ENCODE measurements around the gene PROC. TPM values are rescaled to one million over a fixed set of nuclear protein-coding genes. Genes with fewer than 3 reads are reported as not detected.
"Not testable (repeated sequence)": the region's sequence is repeated elsewhere in the genome, so short reads cannot be mapped to it uniquely, and the experiment has no call there.

Gene PROC
- total RNA-seq, 1 experiment from 2014 or later = 0.59 TPM

DNA sequence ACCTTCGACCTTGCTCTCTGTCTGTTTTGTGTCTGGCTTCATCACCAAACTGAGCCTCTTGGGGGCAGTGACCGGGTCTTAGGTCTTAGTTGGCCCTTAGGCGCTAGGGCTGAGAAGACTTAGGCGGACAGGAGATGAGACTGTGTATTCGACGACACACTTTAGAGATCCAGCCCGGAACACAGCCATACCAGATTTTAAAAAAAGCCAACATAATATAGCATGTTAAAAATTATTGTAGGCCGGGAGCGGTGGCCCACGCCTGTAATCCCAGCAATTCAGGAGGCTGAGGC lies 9.5 kb upstream of the PROC start:
- Mint-ChIP-seq H3K27ac (ENCODE audit: unreplicated experiment) (peak overlapping the region; percentile 69), H3K27me3 (ENCODE audit: unreplicated experiment) (no peaks in the 10 kb centered on the region), H3K36me3 (ENCODE audit: insufficient read depth, unreplicated experiment) (peaks cover 19% of the 10 kb centered on the region), H3K4me3 (ENCODE audit: low read depth, unreplicated experiment) (peak overlapping the region; percentile 69), H3K4me1 (ENCODE audit: low read depth, unreplicated experiment) (peaks cover 35% of the 10 kb centered on the region), H3K9me3 (ENCODE audit: low read depth, unreplicated experiment) (no peaks in the 10 kb centered on the region)
- intact Hi-C loops (cut with micrococcal nuclease; ENCODE audit: unreplicated experiment) = no loop called here
- TF ChIP-seq, protein P1, sequence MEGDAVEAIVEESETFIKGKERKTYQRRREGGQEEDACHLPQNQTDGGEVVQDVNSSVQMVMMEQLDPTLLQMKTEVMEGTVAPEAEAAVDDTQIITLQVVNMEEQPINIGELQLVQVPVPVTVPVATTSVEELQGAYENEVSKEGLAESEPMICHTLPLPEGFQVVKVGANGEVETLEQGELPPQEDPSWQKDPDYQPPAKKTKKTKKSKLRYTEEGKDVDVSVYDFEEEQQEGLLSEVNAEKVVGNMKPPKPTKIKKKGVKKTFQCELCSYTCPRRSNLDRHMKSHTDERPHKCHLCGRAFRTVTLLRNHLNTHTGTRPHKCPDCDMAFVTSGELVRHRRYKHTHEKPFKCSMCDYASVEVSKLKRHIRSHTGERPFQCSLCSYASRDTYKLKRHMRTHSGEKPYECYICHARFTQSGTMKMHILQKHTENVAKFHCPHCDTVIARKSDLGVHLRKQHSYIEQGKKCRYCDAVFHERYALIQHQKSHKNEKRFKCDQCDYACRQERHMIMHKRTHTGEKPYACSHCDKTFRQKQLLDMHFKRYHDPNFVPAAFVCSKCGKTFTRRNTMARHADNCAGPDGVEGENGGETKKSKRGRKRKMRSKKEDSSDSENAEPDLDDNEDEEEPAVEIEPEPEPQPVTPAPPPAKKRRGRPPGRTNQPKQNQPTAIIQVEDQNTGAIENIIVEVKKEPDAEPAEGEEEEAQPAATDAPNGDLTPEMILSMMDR (IDR thresholded peaks at IDR 0.05; ENCODE audit: unreplicated experiment) = no peak
- no TSS peak for BruUV-seq (replicated peaks)
- no peak for DNase-seq
- CTCF ChIA-PET = interaction anchor here (1.1 to 1.4 kb wide), 3 partner anchors 14 to 132 kb away, joined by 3 read pairs; no protein-coding TSS in a partner anchor

DNA sequence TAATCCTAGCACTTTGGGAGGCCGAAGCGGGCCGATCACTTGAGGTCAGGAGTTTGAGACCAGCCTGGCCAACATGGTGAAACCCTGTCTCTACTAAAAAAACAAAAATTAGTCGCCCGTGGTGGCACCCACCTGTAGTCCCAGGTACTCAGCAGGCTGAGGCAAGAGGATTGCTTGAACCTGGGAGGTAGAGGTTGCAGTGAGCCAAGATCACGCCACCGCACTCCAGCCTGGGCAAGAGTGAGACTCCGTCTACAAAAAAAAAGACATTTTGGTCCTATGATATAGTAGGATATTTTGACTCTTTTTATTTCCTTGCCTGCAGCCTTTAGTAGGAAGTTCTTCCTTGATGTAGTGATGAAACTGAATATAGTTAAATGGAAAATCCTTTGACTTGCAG lies 8.5 kb upstream of the PROC start:
- DNase-seq; intact Hi-C loops (cut with micrococcal nuclease; ENCODE audit: unreplicated experiment); CTCF ChIA-PET; H3K9me3 Mint-ChIP-seq (ENCODE audit: low read depth, unreplicated experiment); BruUV-seq (replicated peaks); H3K4me3 Mint-ChIP-seq (ENCODE audit: low read depth, unreplicated experiment); H3K27ac Mint-ChIP-seq (ENCODE audit: unreplicated experiment); H3K27me3 Mint-ChIP-seq (ENCODE audit: unreplicated experiment): not testable (repeated sequence)
- Mint-ChIP-seq H3K4me1 (ENCODE audit: low read depth, unreplicated experiment) (peaks cover 42% of the 10 kb centered on the region), H3K36me3 (ENCODE audit: insufficient read depth, unreplicated experiment) (peaks cover 19% of the 10 kb centered on the region)

DNA sequence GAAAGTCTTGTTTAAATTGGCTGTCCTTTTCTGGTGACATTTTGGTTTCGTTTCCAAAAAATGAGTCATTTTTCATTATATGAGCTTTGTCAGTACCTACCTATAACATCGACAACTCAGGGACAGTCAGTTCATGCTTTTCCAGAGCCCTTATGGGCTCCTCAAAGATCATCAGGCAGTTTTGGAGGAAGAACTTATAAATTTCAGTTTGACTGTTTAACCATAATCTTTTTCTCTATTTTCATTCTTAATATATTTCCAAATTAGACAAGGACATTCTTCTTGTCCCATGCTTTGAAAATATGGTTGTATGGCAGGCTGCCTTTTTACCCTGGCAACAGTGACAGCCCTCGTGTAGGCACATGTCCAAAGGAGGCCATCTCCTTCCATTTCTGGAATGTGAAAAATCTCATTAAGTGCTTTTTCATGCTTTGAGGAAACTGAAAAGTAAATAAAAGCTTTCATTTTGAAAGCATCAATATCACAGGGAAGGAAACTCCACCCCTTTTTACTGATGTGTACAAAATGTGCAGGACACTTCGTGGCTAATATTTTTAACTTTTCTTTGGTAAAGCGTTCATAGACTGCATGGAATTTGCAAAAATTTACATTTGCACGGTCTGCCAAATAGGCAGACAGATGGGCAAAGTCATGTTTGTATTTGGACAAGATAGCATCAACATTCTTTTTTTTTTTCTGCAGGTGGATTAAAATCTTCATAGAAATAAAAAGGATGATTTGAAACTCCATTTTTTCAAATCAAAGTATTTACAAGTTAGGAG lies 7.2 kb upstream of the PROC start:
- no TSS peak for BruUV-seq (replicated peaks)
- Mint-ChIP-seq H3K4me1 (ENCODE audit: low read depth, unreplicated experiment) (peaks cover 48% of the 10 kb centered on the region), H3K4me3 (ENCODE audit: low read depth, unreplicated experiment) (no peak overlapping the region), H3K27me3 (ENCODE audit: unreplicated experiment) (no peaks in the 10 kb centered on the region), H3K36me3 (ENCODE audit: insufficient read depth, unreplicated experiment) (peaks cover 24% of the 10 kb centered on the region), H3K27ac (ENCODE audit: unreplicated experiment) (peak overlapping the region; percentile 33), H3K9me3 (ENCODE audit: low read depth, unreplicated experiment) (no peaks in the 10 kb centered on the region)
- no peak for DNase-seq
- intact Hi-C loops (cut with micrococcal nuclease; ENCODE audit: unreplicated experiment) = no loop called here
- TF ChIP-seq, protein P1 (IDR thresholded peaks at IDR 0.05; ENCODE audit: unreplicated experiment) = no peak
- CTCF ChIA-PET = interaction anchor here (0.5 to 1.5 kb wide), 6 partner anchors 10 to 227 kb away, joined by 3 to 7 read pairs (median 4); no protein-coding TSS in a partner anchor

DNA sequence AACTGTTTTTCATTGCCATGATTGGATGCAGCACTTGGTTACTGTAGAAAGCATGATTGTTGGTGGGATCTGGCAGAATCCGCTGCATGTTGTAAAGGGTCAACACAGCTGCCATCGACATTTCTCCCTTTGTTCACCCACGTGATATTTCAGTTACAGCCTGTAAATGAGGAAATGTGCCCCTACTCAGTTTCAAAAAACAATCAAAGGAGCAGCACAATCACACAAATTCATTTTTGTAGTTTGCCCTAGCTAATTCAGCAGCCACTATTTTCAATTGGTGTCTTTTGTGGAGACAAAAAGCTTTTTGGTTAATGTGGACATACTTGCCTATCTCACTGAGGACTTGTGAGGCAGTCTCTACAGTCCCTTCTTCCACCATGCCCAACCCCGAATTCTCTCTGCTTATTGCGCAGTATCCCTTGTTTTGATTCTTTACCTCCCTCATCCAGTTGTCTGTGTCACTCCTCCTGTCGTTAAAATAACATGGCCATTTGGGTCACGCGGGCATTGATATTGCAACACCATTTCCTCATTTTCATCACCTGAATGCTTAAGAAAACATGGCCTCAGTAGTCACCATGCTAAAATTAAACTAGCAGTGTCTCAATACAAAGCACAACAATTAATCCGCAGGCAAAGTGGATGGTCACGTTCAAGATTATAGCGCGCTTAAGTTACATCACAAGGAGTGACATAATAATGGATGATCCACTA lies 6.4 kb upstream of the PROC start:
- Mint-ChIP-seq H3K9me3 (ENCODE audit: low read depth, unreplicated experiment) (no peaks in the 10 kb centered on the region), H3K36me3 (ENCODE audit: insufficient read depth, unreplicated experiment) (peaks cover 25% of the 10 kb centered on the region), H3K4me3 (ENCODE audit: low read depth, unreplicated experiment) (no peak overlapping the region), H3K27me3 (ENCODE audit: unreplicated experiment) (no peaks in the 10 kb centered on the region), H3K27ac (ENCODE audit: unreplicated experiment) (peak overlapping the region; percentile 82), H3K4me1 (ENCODE audit: low read depth, unreplicated experiment) (peaks cover 55% of the 10 kb centered on the region)
- BruUV-seq (replicated peaks) = no TSS peak
- DNase-seq = no peak
- TF ChIP-seq, protein P1 (IDR thresholded peaks at IDR 0.05; ENCODE audit: unreplicated experiment) = no peak
- intact Hi-C loops (cut with micrococcal nuclease; ENCODE audit: unreplicated experiment) = no loop called here
- CTCF ChIA-PET = interaction anchor here (1.5 kb wide), 1 partner anchor 10 kb away, joined by 3 read pairs; no protein-coding TSS in a partner anchor

Data from Calu3 (cell line).